Stimulated activated naive CD8-positive, alpha-beta T cell treated with anti-CD3 and anti-CD28 coated beads, Interleukin-15, Interleukin-2, amounts not matched to agents 100 ng/mL and 50 ng/mL, for 24 hours (primary cell): ENCODE data around the gene KRT17.
"Not testable (repeated sequence)": the region's sequence is repeated elsewhere in the genome, so short reads cannot be mapped to it uniquely, and the experiment has no call there.

Experiments
- H3K27ac Mint-ChIP-seq: one replicate; pipeline ENCODE4 v1.8.0; 2021; ENCODE audit warnings: mild to moderate bottlenecking, mixed read lengths
- H3K27me3 Mint-ChIP-seq: one replicate; pipeline ENCODE4 v1.8.0; 2021; ENCODE audit warnings: mixed read lengths
- H3K36me3 Mint-ChIP-seq: one replicate; pipeline ENCODE4 v1.8.0; 2021; ENCODE audit warnings: low read depth, mixed read lengths
- H3K4me1 Mint-ChIP-seq: one replicate; pipeline ENCODE4 v1.8.0; 2021; ENCODE audit warnings: low read depth, mixed read lengths
- H3K4me3 Mint-ChIP-seq: one replicate; pipeline ENCODE4 v1.8.0; 2021; ENCODE audit warnings: mild to moderate bottlenecking, mixed read lengths
- H3K9me3 Mint-ChIP-seq: one replicate; pipeline ENCODE4 v1.8.0; 2021; ENCODE audit warnings: mixed read lengths

The KRT17 gene

GRCh38 chr17:41631025-41631897, 6.9 kb upstream of the KRT17 start:
- H3K9me3 Mint-ChIP-seq: no peaks in the 10 kb centered on the region
- no peak overlapping the region for H3K27ac Mint-ChIP-seq
- H3K4me1 Mint-ChIP-seq: no peaks in the 10 kb centered on the region
- no peak overlapping the region for H3K4me3 Mint-ChIP-seq
- no peaks in the 10 kb centered on the region for H3K36me3 Mint-ChIP-seq
- no peaks in the 10 kb centered on the region for H3K27me3 Mint-ChIP-seq

DNA sequence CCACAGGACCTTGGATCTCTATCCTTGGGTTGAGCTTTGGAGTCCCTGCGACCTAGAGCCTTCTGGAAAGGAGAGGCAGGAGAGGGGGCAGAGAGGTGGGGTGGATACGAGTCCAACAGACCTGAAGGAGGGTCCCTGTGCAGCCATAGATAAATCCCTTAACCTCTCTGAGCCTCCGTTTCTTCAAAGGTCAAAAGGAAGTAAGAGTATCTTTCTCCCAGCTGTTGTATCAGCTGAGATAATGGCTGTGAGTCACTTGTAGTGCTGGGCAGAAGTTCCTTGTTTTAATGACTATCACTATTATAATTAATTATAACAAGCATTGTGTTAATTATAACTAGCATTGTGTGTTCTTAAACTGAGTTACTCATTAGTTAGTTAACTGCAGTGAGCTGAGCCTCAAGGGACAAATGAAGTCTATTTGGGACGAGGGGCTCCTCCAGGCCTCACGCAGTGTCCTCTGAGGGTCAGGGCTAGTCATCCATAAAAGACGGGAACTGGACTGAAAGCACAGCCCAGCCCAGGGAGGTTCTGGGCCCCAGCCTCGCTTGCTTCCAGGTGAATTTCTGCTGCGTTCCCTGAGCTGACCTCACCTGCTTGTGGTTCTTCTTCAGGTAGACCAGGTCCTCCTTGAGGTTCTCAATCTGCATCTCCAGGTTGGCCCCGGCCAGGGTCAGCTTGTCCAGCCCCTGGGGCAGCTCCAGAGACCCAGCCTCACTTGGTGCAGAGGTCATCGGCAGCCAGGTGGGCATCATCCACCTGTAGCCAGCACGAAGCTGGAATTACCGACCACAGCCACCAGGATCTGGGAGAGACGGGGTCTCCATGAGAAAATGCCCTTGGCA, 5.7 kb upstream of the KRT17 start:
- Mint-ChIP-seq H3K27me3 (no peaks in the 10 kb centered on the region), H3K4me3 (no peak overlapping the region)

DNA sequence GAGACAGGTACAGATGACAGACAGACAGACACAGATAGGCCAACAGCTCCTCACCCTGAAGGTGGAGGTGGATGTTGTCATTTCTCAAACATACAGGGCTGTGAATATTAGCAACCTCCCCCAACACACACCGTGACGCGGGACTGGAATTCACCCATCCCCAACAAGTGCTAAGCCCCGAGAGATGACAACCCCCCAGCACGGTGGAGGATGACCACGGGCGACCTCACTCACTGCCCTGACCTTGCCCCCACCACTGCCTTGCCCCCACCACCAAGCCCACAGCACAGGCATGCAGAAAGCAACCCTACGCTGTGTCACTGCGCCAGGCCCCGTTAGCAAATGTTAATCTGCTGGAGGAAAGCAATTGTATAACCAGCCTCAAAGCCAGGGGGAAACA, 4.9 kb upstream of the KRT17 start:
- H3K4me3 Mint-ChIP-seq: no peak overlapping the region
- no peaks in the 10 kb centered on the region for H3K27me3 Mint-ChIP-seq
- H3K9me3 Mint-ChIP-seq: no peaks in the 10 kb centered on the region
- H3K36me3 Mint-ChIP-seq: no peaks in the 10 kb centered on the region
- H3K27ac Mint-ChIP-seq: no peak overlapping the region
- H3K4me1 Mint-ChIP-seq: no peaks in the 10 kb centered on the region

More for the DNA sequence above, 5.7 kb upstream of the KRT17 start:
- no peaks in the 10 kb centered on the region for H3K9me3 Mint-ChIP-seq
- H3K36me3 Mint-ChIP-seq: no peaks in the 10 kb centered on the region
- no peak overlapping the region for H3K27ac Mint-ChIP-seq
- H3K4me1 Mint-ChIP-seq: no peaks in the 10 kb centered on the region

GRCh38 chr17:41628621-41629255, 4.4 kb upstream of the KRT17 start:
- H3K36me3 Mint-ChIP-seq, H3K9me3 Mint-ChIP-seq, H3K27me3 Mint-ChIP-seq, H3K4me1 Mint-ChIP-seq, H3K4me3 Mint-ChIP-seq, H3K27ac Mint-ChIP-seq: not testable (repeated sequence)

DNA sequence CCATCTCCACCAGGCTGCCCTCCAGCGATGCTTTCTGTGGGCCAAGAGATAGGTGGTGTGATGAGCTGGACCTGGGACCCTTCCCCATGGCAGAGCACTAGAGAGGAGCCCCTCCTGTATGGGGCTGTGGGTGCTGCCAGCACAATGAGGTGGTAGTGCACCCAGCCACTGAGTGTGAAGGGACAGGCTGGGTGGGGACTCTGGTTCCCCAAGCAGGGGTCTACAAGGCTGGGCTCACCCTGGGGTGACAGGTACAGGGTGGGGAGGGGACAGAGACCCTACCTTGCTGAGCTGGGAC, 3.6 kb upstream of the KRT17 start:
- not testable (repeated sequence) for H3K4me3 Mint-ChIP-seq, H3K9me3 Mint-ChIP-seq, H3K27ac Mint-ChIP-seq, H3K27me3 Mint-ChIP-seq, H3K36me3 Mint-ChIP-seq, H3K4me1 Mint-ChIP-seq

DNA sequence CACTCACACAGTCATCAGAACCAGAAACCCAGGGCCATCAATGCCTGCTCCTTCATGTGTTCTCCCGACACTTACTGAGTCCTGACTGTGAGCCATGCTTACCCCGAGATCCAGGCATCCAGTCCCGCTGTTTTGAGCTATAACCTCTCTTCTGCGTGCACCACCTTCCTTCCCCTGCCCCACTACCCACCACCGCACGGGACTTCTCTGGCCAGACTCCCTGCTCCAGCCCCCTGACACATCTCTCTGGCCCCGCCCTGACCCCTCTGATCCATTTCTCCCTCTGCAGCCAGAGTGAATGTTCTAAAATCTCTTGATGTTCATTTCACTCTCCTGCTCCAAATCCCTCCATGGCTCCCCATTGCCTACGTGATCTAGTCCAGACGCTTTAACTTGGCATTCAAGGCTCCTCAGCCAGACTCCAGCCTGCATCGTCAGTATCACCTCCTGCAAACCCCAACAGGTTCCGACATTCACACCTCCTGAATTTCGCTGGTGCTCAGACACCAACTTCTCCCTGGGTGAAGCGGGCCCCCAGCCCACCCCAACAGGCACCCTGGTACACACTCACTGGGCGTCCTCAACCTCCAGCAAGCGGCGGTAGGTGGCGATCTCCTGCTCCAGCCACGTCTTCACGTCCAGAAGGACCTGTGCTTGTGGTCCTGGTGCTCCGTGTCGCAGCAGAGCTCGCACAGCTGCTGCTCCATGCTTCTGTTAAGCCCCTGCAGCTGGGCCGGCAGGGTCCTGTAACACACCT, 3.1 kb upstream of the KRT17 start:
- H3K4me1 Mint-ChIP-seq: no peaks in the 10 kb centered on the region
- no peaks in the 10 kb centered on the region for H3K9me3 Mint-ChIP-seq
- no peaks in the 10 kb centered on the region for H3K36me3 Mint-ChIP-seq
- H3K4me3 Mint-ChIP-seq: no peak overlapping the region
- no peak overlapping the region for H3K27ac Mint-ChIP-seq
- no peaks in the 10 kb centered on the region for H3K27me3 Mint-ChIP-seq

GRCh38 chr17:41626914-41627295, 2.5 kb upstream of the KRT17 start:
- H3K36me3 Mint-ChIP-seq, H3K4me3 Mint-ChIP-seq, H3K27ac Mint-ChIP-seq, H3K4me1 Mint-ChIP-seq, H3K9me3 Mint-ChIP-seq, H3K27me3 Mint-ChIP-seq: not testable (repeated sequence)

GRCh38 chr17:41626028-41626913, 1.9 kb upstream of the KRT17 start:
- not testable (repeated sequence) for H3K27me3 Mint-ChIP-seq, H3K27ac Mint-ChIP-seq, H3K9me3 Mint-ChIP-seq, H3K4me1 Mint-ChIP-seq, H3K4me3 Mint-ChIP-seq, H3K36me3 Mint-ChIP-seq

DNA sequence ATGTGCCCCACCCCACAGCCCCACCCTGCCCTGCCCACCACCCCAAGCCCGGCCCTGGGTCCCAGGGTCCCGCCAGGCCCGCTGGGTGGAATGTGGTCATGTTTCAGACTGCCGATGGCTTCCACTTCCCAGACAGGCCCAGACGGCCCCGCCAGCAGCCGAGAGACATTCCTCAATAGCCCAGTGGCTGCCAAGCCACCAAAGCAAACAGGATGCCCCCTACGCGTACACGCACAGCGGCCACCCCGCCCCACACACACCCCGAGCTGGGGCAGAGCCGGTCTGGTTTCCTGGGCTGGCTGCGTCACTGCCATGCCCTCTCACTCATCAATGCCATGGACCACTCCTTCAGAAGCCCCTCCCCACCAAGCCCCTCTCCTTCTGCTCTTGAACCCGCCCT, 1.2 kb upstream of the KRT17 start:
- no peak overlapping the region for H3K27ac Mint-ChIP-seq
- no peaks in the 10 kb centered on the region for H3K36me3 Mint-ChIP-seq
- no peaks in the 10 kb centered on the region for H3K9me3 Mint-ChIP-seq
- no peaks in the 10 kb centered on the region for H3K27me3 Mint-ChIP-seq
- no peak overlapping the region for H3K4me3 Mint-ChIP-seq
- H3K4me1 Mint-ChIP-seq: no peaks in the 10 kb centered on the region

- H3K36me3 Mint-ChIP-seq, H3K27me3 Mint-ChIP-seq, H3K4me1 Mint-ChIP-seq, H3K27ac Mint-ChIP-seq, H3K9me3 Mint-ChIP-seq, H3K4me3 Mint-ChIP-seq: not testable (repeated sequence)
Observed at GRCh38 chr17:41623184-41623861, 1.1 kb downstream of the KRT17 start.

- H3K27ac Mint-ChIP-seq: not testable (repeated sequence)
Observed at GRCh38 chr17:41622340-41623183, 1.8 kb downstream of the KRT17 start.

GRCh38 chr17:41621916-41622315, 2.5 kb downstream of the KRT17 start:
- no peaks in the 10 kb centered on the region for H3K4me1 Mint-ChIP-seq
- H3K27me3 Mint-ChIP-seq: no peaks in the 10 kb centered on the region
- no peaks in the 10 kb centered on the region for H3K36me3 Mint-ChIP-seq
- no peak overlapping the region for H3K27ac Mint-ChIP-seq
- H3K9me3 Mint-ChIP-seq: no peaks in the 10 kb centered on the region
- H3K4me3 Mint-ChIP-seq: no peak overlapping the region

More at GRCh38 chr17:41622340-41623183, 1.8 kb downstream of the KRT17 start:
- H3K9me3 Mint-ChIP-seq, H3K4me3 Mint-ChIP-seq, H3K36me3 Mint-ChIP-seq, H3K4me1 Mint-ChIP-seq, H3K27me3 Mint-ChIP-seq: not testable (repeated sequence)

GRCh38 chr17:41621435-41621817, 2.9 kb downstream of the KRT17 start:
- H3K9me3 Mint-ChIP-seq, H3K27ac Mint-ChIP-seq, H3K4me3 Mint-ChIP-seq, H3K36me3 Mint-ChIP-seq, H3K27me3 Mint-ChIP-seq, H3K4me1 Mint-ChIP-seq: not testable (repeated sequence)
